ENCODE results near the gene LUZP2.

LUZP2 gene

DNA sequence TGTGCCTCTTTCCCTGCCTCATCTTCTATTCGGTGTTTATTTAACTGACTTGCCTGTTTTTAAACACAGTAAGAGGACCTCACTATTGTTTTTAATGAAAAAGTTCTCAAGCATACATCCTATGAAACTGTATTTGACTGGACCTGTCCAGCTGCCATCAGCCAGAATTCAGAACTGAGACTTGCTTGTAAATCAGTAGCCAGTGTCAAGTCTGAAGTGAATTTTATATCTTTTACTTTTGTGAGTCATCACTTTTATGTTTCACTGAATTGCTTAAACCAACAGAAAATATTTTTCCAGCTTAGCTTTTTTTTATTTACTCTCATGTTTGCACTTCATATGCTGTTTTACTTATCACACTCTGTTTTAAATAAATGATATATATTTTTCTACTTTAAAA lies 88.3 kb downstream of the LUZP2 start:
- Histone ChIP-seq H3K4me3 (ENCODE audit: insufficient read depth, low read length, poor library complexity, severe bottlenecking) (no peak overlapping the region), H3K9me2 (replicated peaks; ENCODE audit: insufficient read depth, low read length) (no peaks in the 10 kb centered on the region), H2AFZ (ENCODE audit: low read depth, low read length, severe bottlenecking) (no peak overlapping the region), H3K9ac (ENCODE audit: low read length) (no peak overlapping the region), H3F3A (ENCODE audit: insufficient read depth) (no peaks in the 10 kb centered on the region), H3K27me3 (ENCODE audit: low read length) (no peaks in the 10 kb centered on the region), H3K36me3 (ENCODE audit: low read length) (no peaks in the 10 kb centered on the region), H3K4me2 (ENCODE audit: low read depth, low read length, poor library complexity, severe bottlenecking) (no peak overlapping the region), H3K27ac (ENCODE audit: low read depth, low read length) (no peak overlapping the region), H3K79me2 (ENCODE audit: insufficient read depth, low read length) (no peaks in the 10 kb centered on the region), H4K20me1 (ENCODE audit: low read depth, low read length) (no peaks in the 10 kb centered on the region), H3K9me3 (ENCODE audit: insufficient read depth, low read length) (no peaks in the 10 kb centered on the region)
- TF ChIP-seq EZH2phosphoT487 (conservative IDR thresholded peaks at IDR 0.05; ENCODE audit: low read length) (no peak), CTCF (IDR thresholded peaks at IDR 0.05; ENCODE audit: insufficient read depth, low read length, poor library complexity, severe bottlenecking) (no peak)

GRCh38 chr11:24587635-24588034 lies 90.8 kb downstream of the LUZP2 start:
- TF ChIP-seq EZH2phosphoT487 (conservative IDR thresholded peaks at IDR 0.05; ENCODE audit: low read length) = no peak
- no peak for TF ChIP-seq CTCF (IDR thresholded peaks at IDR 0.05; ENCODE audit: insufficient read depth, low read length, poor library complexity, severe bottlenecking)
- H3F3A ChIP-seq (ENCODE audit: insufficient read depth) = no peaks in the 10 kb centered on the region
- no peak overlapping the region for H2AFZ ChIP-seq (ENCODE audit: low read depth, low read length, severe bottlenecking)
- H3K9ac ChIP-seq (ENCODE audit: low read length) = no peak overlapping the region
- H3K27ac ChIP-seq (ENCODE audit: low read depth, low read length) = no peak overlapping the region
- H3K9me3 ChIP-seq (ENCODE audit: insufficient read depth, low read length) = no peaks in the 10 kb centered on the region
- H3K27me3 ChIP-seq (ENCODE audit: low read length) = no peaks in the 10 kb centered on the region
- no peaks in the 10 kb centered on the region for H3K79me2 ChIP-seq (ENCODE audit: insufficient read depth, low read length)
- H3K9me2 ChIP-seq (replicated peaks; ENCODE audit: insufficient read depth, low read length) = no peaks in the 10 kb centered on the region
- no peaks in the 10 kb centered on the region for H3K36me3 ChIP-seq (ENCODE audit: low read length)
- no peak overlapping the region for H3K4me3 ChIP-seq (ENCODE audit: insufficient read depth, low read length, poor library complexity, severe bottlenecking)
- H3K4me2 ChIP-seq (ENCODE audit: low read depth, low read length, poor library complexity, severe bottlenecking) = no peak overlapping the region
- no peaks in the 10 kb centered on the region for H4K20me1 ChIP-seq (ENCODE audit: low read depth, low read length)

- no peaks in the 10 kb centered on the region for H3F3A ChIP-seq (ENCODE audit: insufficient read depth)
- no peaks in the 10 kb centered on the region for H3K27me3 ChIP-seq (ENCODE audit: low read length)
- H3K36me3 ChIP-seq (ENCODE audit: low read length) = no peaks in the 10 kb centered on the region
- H3K9me2 ChIP-seq (replicated peaks; ENCODE audit: insufficient read depth, low read length) = no peaks in the 10 kb centered on the region
- no peaks in the 10 kb centered on the region for H3K9me3 ChIP-seq (ENCODE audit: insufficient read depth, low read length)
- no peak overlapping the region for H3K4me2 ChIP-seq (ENCODE audit: low read depth, low read length, poor library complexity, severe bottlenecking)
- H3K27ac ChIP-seq (ENCODE audit: low read depth, low read length) = no peak overlapping the region
- no peaks in the 10 kb centered on the region for H3K79me2 ChIP-seq (ENCODE audit: insufficient read depth, low read length)
- H2AFZ ChIP-seq (ENCODE audit: low read depth, low read length, severe bottlenecking) = no peak overlapping the region
- H3K4me3 ChIP-seq (ENCODE audit: insufficient read depth, low read length, poor library complexity, severe bottlenecking) = no peak overlapping the region
- H4K20me1 ChIP-seq (ENCODE audit: low read depth, low read length) = no peaks in the 10 kb centered on the region
- no peak overlapping the region for H3K9ac ChIP-seq (ENCODE audit: low read length)
- TF ChIP-seq CTCF (IDR thresholded peaks at IDR 0.05; ENCODE audit: insufficient read depth, low read length, poor library complexity, severe bottlenecking) (no peak), EZH2phosphoT487 (conservative IDR thresholded peaks at IDR 0.05; ENCODE audit: low read length) (no peak)
Observed at GRCh38 chr11:24588081-24588480, 91.2 kb downstream of the LUZP2 start.

DNA sequence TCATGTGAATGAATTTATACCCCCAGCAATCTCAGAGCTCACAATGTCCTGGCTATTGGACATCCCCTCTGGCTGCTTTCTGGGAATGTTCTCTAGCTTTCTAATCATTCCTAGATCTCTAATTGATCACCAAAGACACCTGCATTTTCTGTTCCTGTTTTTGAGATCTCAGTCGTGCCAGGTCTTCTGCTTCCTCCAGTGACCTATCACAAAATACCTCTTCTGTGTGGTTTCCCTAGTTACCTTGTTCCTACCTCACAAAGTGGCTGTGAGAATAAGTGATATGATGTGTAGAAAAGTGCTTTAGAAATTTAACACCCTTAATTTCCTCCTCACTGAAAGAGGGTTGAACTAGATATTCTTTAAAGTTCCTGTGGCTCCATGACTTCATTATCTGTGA lies 92.2 kb downstream of the LUZP2 start:
- Histone ChIP-seq H3K4me3 (ENCODE audit: insufficient read depth, low read length, poor library complexity, severe bottlenecking) (no peak overlapping the region), H3K79me2 (ENCODE audit: insufficient read depth, low read length) (no peaks in the 10 kb centered on the region), H3F3A (ENCODE audit: insufficient read depth) (no peaks in the 10 kb centered on the region), H3K4me2 (ENCODE audit: low read depth, low read length, poor library complexity, severe bottlenecking) (no peak overlapping the region), H4K20me1 (ENCODE audit: low read depth, low read length) (no peaks in the 10 kb centered on the region), H3K36me3 (ENCODE audit: low read length) (no peaks in the 10 kb centered on the region), H3K27me3 (ENCODE audit: low read length) (no peaks in the 10 kb centered on the region), H3K27ac (ENCODE audit: low read depth, low read length) (no peak overlapping the region), H3K9me2 (replicated peaks; ENCODE audit: insufficient read depth, low read length) (no peaks in the 10 kb centered on the region), H3K9ac (ENCODE audit: low read length) (no peak overlapping the region), H2AFZ (ENCODE audit: low read depth, low read length, severe bottlenecking) (no peak overlapping the region), H3K9me3 (ENCODE audit: insufficient read depth, low read length) (no peaks in the 10 kb centered on the region)
- TF ChIP-seq EZH2phosphoT487 (conservative IDR thresholded peaks at IDR 0.05; ENCODE audit: low read length) (no peak), CTCF (IDR thresholded peaks at IDR 0.05; ENCODE audit: insufficient read depth, low read length, poor library complexity, severe bottlenecking) (no peak)
